Measurements from ENCODE around the gene PMM1.

- TF ChIP-seq EZH2phosphoT487 (IDR thresholded peaks at IDR 0.05; ENCODE audit: insufficient read depth, low read depth) (no peak), EZH2 (IDR thresholded peaks at IDR 0.05; ENCODE audit: insufficient read depth, poor library complexity, severe bottlenecking) (no peak)
Observed at GRCh38 chr22:41556561-41556960, 33.1 kb downstream of the PMM1 start.

Measured in GM23248 (cell line).